Gastroesophageal sphincter (tissue), 4 donors: Measurements from ENCODE around the gene INTS6L. TPM values are rescaled to one million over a fixed set of nuclear protein-coding genes. Genes with fewer than 3 reads are reported as not detected.

ENCODE experiments used
- ATAC-seq: fragments of 150-250 bp; one replicate; pipeline ENCODE4 v1.9.1; 2016; ENCODE audit warnings: mild to moderate bottlenecking, moderate library complexity
- H3K27ac ChIP-seq, 4 donors: fragments of 200-600 bp; sonication (generic) in 3 of 4; 1 replicate in 3 of 4; 2 replicates in 1 of 4; pipeline ENCODE4 v1.5.1; 2016 to 2019
- H3K27me3 ChIP-seq: fragments of 200-600 bp; sonication (generic); one replicate; pipeline ENCODE4 v1.5.1; 2019
- H3K36me3 ChIP-seq, 2 donors: fragments of 200-600 bp; sonication (generic); one replicate each; pipeline ENCODE4 v1.5.1; 2019; ENCODE audit warnings: control low read depth in 1 of 2
- H3K4me1 ChIP-seq, 3 donors: fragments of 200-600 bp; sonication (generic); 1 replicate in 2 of 3; 2 replicates in 1 of 3; pipeline ENCODE4 v1.5.1; 2016 to 2019; ENCODE audit warnings: control low read depth in 2 of 3
- H3K4me3 ChIP-seq, 2 donors: fragments of 200-600 bp; sonication (generic); one replicate each; pipeline ENCODE4 v1.5.1; 2019; ENCODE audit warnings: mild to moderate bottlenecking in 1 of 2, moderate library complexity in 1 of 2
- H3K9me3 ChIP-seq, 3 donors: fragments of 200-600 bp; sonication (generic); one replicate each; pipeline ENCODE4 v1.5.1; 2017 to 2019; ENCODE audit warnings: control low read depth in 2 of 3
- CTCF ChIP-seq, 4 experiments: fragments of 200-600 bp in 2 of 4; fragments of 450-650 bp in 2 of 4; sonication (generic) in 1 of 4; IDR thresholded peaks; one replicate each; pipeline ENCODE4 v1.5.1; 2017 to 2019; ENCODE audit warnings: antibody characterized with exemption in 4 of 4, mild to moderate bottlenecking in 2 of 4, moderate library complexity in 2 of 4
- EP300 ChIP-seq: sonication (generic); formaldehyde crosslinking; IDR thresholded peaks from one replicate; pipeline ENCODE4 v1.6.1; 2017; ENCODE audit warnings: antibody characterized with exemption, mild to moderate bottlenecking
- POLR2A ChIP-seq, 2 donors: fragments of 450-650 bp; IDR thresholded peaks; one replicate each; pipeline ENCODE4 v1.6.1; 2017; ENCODE audit warnings: antibody characterized with exemption in 2 of 2, mild to moderate bottlenecking in 2 of 2, moderate library complexity in 1 of 2
- POLR2AphosphoS5 ChIP-seq: sonication (generic); formaldehyde crosslinking; IDR thresholded peaks from one replicate; pipeline ENCODE4 v1.6.1; 2017; ENCODE audit warnings: antibody characterized with exemption
- WGBS, 2 donors: methylation state at CpG; one replicate each; pipeline ENCODE4 v1.1.5; 2018; ENCODE audit warnings: low coverage in 1 of 2; 5-methylcytosine and 5-hydroxymethylcytosine counted together
- total RNA-seq, 4 donors: library from RNA; depleted of rRNA; stranded (reverse); fragments of >200 nt; gene quantifications; one replicate each; pipeline ENCODE4 v1.1.0, GENCODE V29; 2016

The INTS6L gene
- total RNA-seq, 4 donors from 2014 or later: 7.6 to 18.4 (median 10.3) TPM

- no peaks in the 10 kb centered on the region for H3K4me1 ChIP-seq
- no peaks in the 10 kb centered on the region for H3K9me3 ChIP-seq
- no peak for ATAC-seq
- no peaks in the 10 kb centered on the region for H3K36me3 ChIP-seq
- 55 to 75% methylated on average over 1 to 5 of the region's 5 CpGs for WGBS, 2 donors
- H3K27me3 ChIP-seq: no peaks in the 10 kb centered on the region
- TF ChIP-seq CTCF (IDR thresholded peaks at IDR 0.05) (no peak), POLR2A (IDR thresholded peaks at IDR 0.05) (no peak), POLR2AphosphoS5 (no peak), EP300 (no peak)
- H3K27ac ChIP-seq: no peak overlapping the region
- H3K4me3 ChIP-seq: no peak overlapping the region
Observed at GRCh38 chrX:135497736-135498135, 22.7 kb upstream of the INTS6L start.

DNA sequence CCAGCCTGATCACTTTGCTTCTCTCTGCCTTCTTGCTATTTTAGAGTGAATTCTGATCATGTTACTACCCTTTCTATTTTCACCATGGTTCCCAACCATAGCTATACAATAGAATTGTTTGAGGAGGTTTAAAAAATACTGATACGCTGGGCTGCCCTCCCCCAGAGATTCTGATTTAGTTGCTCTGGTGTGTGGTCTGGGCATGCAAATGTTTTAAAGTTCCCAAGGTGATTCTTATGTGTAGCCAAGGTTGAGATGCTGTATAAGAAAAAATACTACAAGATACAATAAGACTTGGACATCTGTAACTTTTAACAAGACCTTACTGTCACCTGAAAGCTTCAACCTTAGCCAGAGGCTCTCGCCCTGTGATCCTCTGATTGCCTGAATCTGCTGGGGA, 22.2 kb upstream of the INTS6L start:
- no peak overlapping the region for H3K27ac ChIP-seq
- H3K27me3 ChIP-seq: no peaks in the 10 kb centered on the region
- 69% methylated on average over 2 of the region's 2 CpGs; no CpG with 5 or more reads in 1 of the 2 donors for WGBS, 2 donors
- H3K4me3 ChIP-seq: no peak overlapping the region
- no peaks in the 10 kb centered on the region for H3K9me3 ChIP-seq
- ATAC-seq: no peak
- H3K4me1 ChIP-seq: no peaks in the 10 kb centered on the region
- H3K36me3 ChIP-seq: no peaks in the 10 kb centered on the region
- TF ChIP-seq CTCF (IDR thresholded peaks at IDR 0.05) (no peak), POLR2AphosphoS5 (no peak), POLR2A (IDR thresholded peaks at IDR 0.05) (no peak), EP300 (no peak)

DNA sequence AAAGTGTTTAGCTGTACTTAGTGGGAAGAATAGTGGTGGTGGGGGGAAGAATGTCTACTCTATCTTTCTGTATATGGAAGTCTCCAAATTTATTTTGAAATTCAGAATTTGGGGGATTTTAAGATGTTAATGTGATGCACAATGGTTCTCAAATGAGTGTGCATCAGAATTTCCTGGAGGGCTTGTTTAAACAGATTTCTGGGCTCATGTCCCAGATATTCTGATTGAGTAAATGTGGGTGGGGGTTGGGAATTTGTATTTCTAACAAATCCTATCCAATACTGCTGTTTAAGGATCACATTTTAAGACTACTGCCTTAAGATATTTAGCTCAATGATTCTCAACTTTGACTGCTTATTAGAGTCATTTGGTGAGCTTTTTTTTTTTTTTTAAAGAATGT, 15.1 kb upstream of the INTS6L start:
- Histone ChIP-seq H3K4me1 (no peaks in the 10 kb centered on the region), H3K27ac (no peak overlapping the region), H3K4me3 (no peak overlapping the region), H3K27me3 (no peaks in the 10 kb centered on the region), H3K36me3 (no peaks in the 10 kb centered on the region), H3K9me3 (no peaks in the 10 kb centered on the region)
- ATAC-seq: no peak
- no peak for TF ChIP-seq EP300
- TF ChIP-seq POLR2A (IDR thresholded peaks at IDR 0.05): no peak
- TF ChIP-seq CTCF (IDR thresholded peaks at IDR 0.05): no peak
- TF ChIP-seq POLR2AphosphoS5: no peak

DNA sequence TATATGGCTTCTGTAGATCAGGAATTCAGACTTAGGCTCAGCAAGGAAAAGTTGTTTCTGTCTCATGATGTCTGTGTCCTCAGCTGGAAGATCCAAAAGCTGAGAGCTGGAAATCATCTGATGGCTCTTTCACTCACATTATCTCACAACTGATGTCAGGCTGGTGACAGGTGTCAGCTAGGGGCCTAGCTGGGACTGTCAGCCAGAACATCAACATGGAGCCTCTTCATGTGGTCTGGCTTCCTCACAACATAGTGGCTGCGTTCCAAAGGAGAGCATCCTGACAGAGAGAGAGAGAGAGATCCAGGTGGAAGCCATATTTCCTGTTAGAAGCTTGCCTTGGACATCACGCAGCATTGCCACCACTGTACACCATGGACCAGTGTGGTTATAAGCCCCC, 10.6 kb upstream of the INTS6L start:
- TF ChIP-seq EP300 (no peak), CTCF (IDR thresholded peaks at IDR 0.05) (no peak), POLR2AphosphoS5 (no peak), POLR2A (IDR thresholded peaks at IDR 0.05) (no peak)
- Histone ChIP-seq H3K36me3 (no peaks in the 10 kb centered on the region), H3K4me3 (no peak overlapping the region), H3K9me3 (no peaks in the 10 kb centered on the region), H3K4me1 (no peaks in the 10 kb centered on the region), H3K27ac (no peak overlapping the region), H3K27me3 (no peaks in the 10 kb centered on the region)
- no peak for ATAC-seq
- WGBS, 2 donors: no CpG with 5 or more reads among the region's 2 CpGs

DNA sequence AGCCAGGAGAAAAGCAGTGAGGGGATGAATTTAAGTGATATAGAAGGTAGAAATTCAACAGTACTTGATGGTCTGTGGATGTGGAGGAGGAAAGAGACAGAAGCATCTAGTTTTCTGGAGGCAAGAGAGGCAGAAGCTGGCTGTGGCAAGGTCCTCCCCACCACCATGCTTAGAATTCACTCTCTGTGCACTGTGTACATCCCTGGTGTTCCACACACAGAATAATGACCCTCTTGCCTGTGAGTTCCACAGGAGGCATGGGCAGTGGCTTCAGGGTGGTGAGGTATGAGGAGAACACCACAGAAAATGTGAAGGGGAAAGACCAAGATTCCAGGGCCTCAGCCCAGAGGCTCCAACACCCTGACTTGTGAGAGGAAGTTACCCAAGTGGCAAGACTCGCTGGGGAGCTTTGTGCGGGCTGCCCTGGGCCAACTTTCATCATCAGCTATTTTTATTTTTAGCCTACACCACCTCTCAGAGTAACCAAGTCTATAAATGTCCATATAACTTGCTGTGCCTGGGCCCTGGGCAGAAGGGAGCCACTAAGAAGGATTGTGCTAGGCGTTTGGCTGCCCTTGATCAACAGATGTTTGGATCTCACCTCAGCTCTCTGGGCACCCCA, 7.8 kb upstream of the INTS6L start:
- Histone ChIP-seq H3K4me3 (no peak overlapping the region), H3K36me3 (no peaks in the 10 kb centered on the region), H3K27ac (no peak overlapping the region), H3K9me3 (no peaks in the 10 kb centered on the region), H3K27me3 (no peaks in the 10 kb centered on the region), H3K4me1 (no peaks in the 10 kb centered on the region)
- no peak for TF ChIP-seq EP300
- TF ChIP-seq POLR2AphosphoS5: no peak
- no peak for TF ChIP-seq CTCF (IDR thresholded peaks at IDR 0.05)
- no peak for TF ChIP-seq POLR2A (IDR thresholded peaks at IDR 0.05)
- ATAC-seq: no peak
- no CpG with 5 or more reads among the region's 3 CpGs for WGBS, 2 donors
